H1 (cell line): ENCODE data around the gene RHBG. TPM values are rescaled to one million over a fixed set of nuclear protein-coding genes. Genes with fewer than 3 reads are reported as not detected.

ENCODE experiments used
- CTCF ChIA-PET: fragments of 300-600 bp; sonication (Branson Sonifier 250); formaldehyde crosslinking; loops from one replicate; lab custom pipeline; 2021; ENCODE audit not compliant: partially characterized antibody; lab: Charles Lee
- POLR2A ChIA-PET: fragments of 300-600 bp; sonication (Branson Sonifier 250); formaldehyde crosslinking; loops from one replicate; lab custom pipeline; 2021; ENCODE audit warnings: inconsistent platforms; ENCODE audit not compliant: partially characterized antibody; lab: Charles Lee
- DNase-seq, 2 experiments: peaks; one replicate each; pipeline versions ENCODE4 v3.0.0 to v3.0.0-alpha.2; 2010 to 2022; ENCODE audit warnings: low spot score in 2 of 2, low read depth in 1 of 2, mixed read lengths in 1 of 2
- FAIRE-seq: peaks from 2 replicates; lab custom pipeline; 2011; peaks lifted over from hg19 to GRCh38; lab: Jason Lieb, UNC
- H2AFZ ChIP-seq: 2 replicates; pipeline ENCODE4 v1.8.1; 2012; ENCODE audit warnings: low read length, inconsistent platforms
- H2AK5ac ChIP-seq: 2 replicates; pipeline ENCODE4 v1.6.1; 2013; ENCODE audit warnings: low read depth, low read length
- H2BK120ac ChIP-seq: replicated peaks from 2 replicates; pipeline ENCODE3; 2013; ENCODE audit warnings: low read depth, low read length, inconsistent platforms
- H2BK12ac ChIP-seq: 2 replicates; pipeline ENCODE4 v1.6.1; 2013; ENCODE audit warnings: low read depth, low read length
- H2BK15ac ChIP-seq: 2 replicates; pipeline ENCODE4 v1.6.1; 2013; ENCODE audit warnings: low read length
- H2BK20ac ChIP-seq: 2 replicates; pipeline ENCODE4 v1.6.1; 2013; ENCODE audit warnings: low read length
- H2BK5ac ChIP-seq: 2 replicates; pipeline ENCODE4 v1.6.1; 2013; ENCODE audit warnings: low read depth, low read length
- H3K14ac ChIP-seq: 2 replicates; pipeline ENCODE4 v1.6.1; 2013; ENCODE audit warnings: inconsistent platforms; ENCODE audit not compliant: insufficient read length
- H3K18ac ChIP-seq: 2 replicates; pipeline ENCODE4 v1.6.1; 2013; ENCODE audit warnings: low read length; ENCODE audit errors: extremely low read depth
- H3K23ac ChIP-seq: 2 replicates; pipeline ENCODE4 v1.6.1; 2013; ENCODE audit warnings: inconsistent platforms; ENCODE audit not compliant: insufficient read length
- H3K23me2 ChIP-seq: 2 replicates; pipeline ENCODE4 v1.6.1; 2013; ENCODE audit warnings: low read depth, low read length
- H3K27ac ChIP-seq: 2 replicates; pipeline ENCODE4 v1.6.1; 2011; ENCODE audit warnings: low read depth, low read length, inconsistent platforms
- H3K27me3 ChIP-seq, 4 experiments: replicated peaks in 1 of 4; 1 replicate in 1 of 4; 2 replicates in 3 of 4; pipeline versions ENCODE4 v1.6.1 to v1.8.1; 2011 to 2013; ENCODE audit warnings: low read length in 3 of 4, mild to moderate bottlenecking in 3 of 4, inconsistent platforms in 2 of 4, mixed read lengths in 2 of 4, moderate library complexity in 1 of 4; ENCODE audit not compliant: control insufficient read depth in 3 of 4, insufficient read depth in 3 of 4; ENCODE audit errors: extremely low read depth in 1 of 4
- H3K36me3 ChIP-seq, 4 experiments: 2 replicates each; pipeline versions ENCODE4 v1.6.1 to v1.8.1; 2011 to 2013; ENCODE audit warnings: mild to moderate bottlenecking in 4 of 4, low read length in 3 of 4, moderate library complexity in 2 of 4, control low read depth in 1 of 4, inconsistent platforms in 1 of 4; ENCODE audit not compliant: insufficient read depth in 4 of 4, control insufficient read depth in 2 of 4
- H3K4ac ChIP-seq: replicated peaks from 2 replicates; pipeline ENCODE3; 2013; ENCODE audit warnings: low read length, low read depth, mixed read lengths, inconsistent platforms; ENCODE audit not compliant: insufficient read length
- H3K4me1 ChIP-seq, 4 experiments: replicated peaks in 1 of 4; 1 replicate in 1 of 4; 2 replicates in 3 of 4; pipeline versions ENCODE4 v1.6.1 to v1.8.1; 2011 to 2013; ENCODE audit warnings: low read length in 3 of 4, inconsistent platforms in 2 of 4, mixed read lengths in 1 of 4; ENCODE audit not compliant: insufficient read depth in 4 of 4, control insufficient read depth in 3 of 4
- H3K4me2 ChIP-seq, 2 experiments: 2 replicates each; pipeline versions ENCODE4 v1.6.1 to v1.8.1; 2011 to 2013; ENCODE audit warnings: low read depth in 2 of 2, low read length in 2 of 2, control low read depth in 1 of 2, inconsistent platforms in 1 of 2, mild to moderate bottlenecking in 1 of 2; ENCODE audit not compliant: insufficient read depth in 1 of 2
- H3K4me3 ChIP-seq, 4 experiments: fragments of 200-600, 300-600 bp in 1 of 4; sonication (generic), shearing (Covaris generic), sonication (Bioruptor Twin) in 1 of 4; 2 replicates each; pipeline versions ENCODE4 v1.5.1 to v1.8.1; 2011 to 2016; ENCODE audit warnings: low read length in 4 of 4, low read depth in 3 of 4, control low read depth in 2 of 4, inconsistent platforms in 2 of 4, mild to moderate bottlenecking in 2 of 4, mixed read lengths in 1 of 4, moderate library complexity in 1 of 4; ENCODE audit not compliant: insufficient read depth in 2 of 4; ENCODE audit errors: extremely low read depth in 1 of 4
- H3K56ac ChIP-seq: replicated peaks from 2 replicates; pipeline ENCODE3; 2013; ENCODE audit warnings: low read depth, mild to moderate bottlenecking, mixed read lengths, low read length, inconsistent platforms; ENCODE audit not compliant: insufficient read length
- H3K79me1 ChIP-seq: 2 replicates; pipeline ENCODE4 v1.6.1; 2013; ENCODE audit warnings: low read depth, low read length, control low read depth
- H3K79me2 ChIP-seq, 2 experiments: 2 replicates each; pipeline versions ENCODE4 v1.6.1 to v1.8.1; 2012 to 2013; ENCODE audit warnings: low read length in 2 of 2, mild to moderate bottlenecking in 2 of 2, inconsistent platforms in 1 of 2; ENCODE audit not compliant: insufficient read depth in 2 of 2, control insufficient read depth in 1 of 2
- H3K9ac ChIP-seq, 4 experiments: replicated peaks in 1 of 4; 1 replicate in 1 of 4; 2 replicates in 3 of 4; pipeline versions ENCODE4 v1.6.1 to v1.8.1; 2011 to 2013; ENCODE audit warnings: low read depth in 3 of 4, low read length in 3 of 4, control low read depth in 2 of 4, mild to moderate bottlenecking in 2 of 4, moderate library complexity in 2 of 4, inconsistent platforms in 1 of 4; ENCODE audit errors: extremely low read depth in 1 of 4
- H3K9me3 ChIP-seq, 2 experiments: 2 replicates each; pipeline versions ENCODE4 v1.6.1 to v1.8.1; 2012 to 2013; ENCODE audit warnings: mild to moderate bottlenecking in 2 of 2, moderate library complexity in 2 of 2, control low read depth in 1 of 2, inconsistent platforms in 1 of 2, low read depth in 1 of 2, low read length in 1 of 2, mixed read lengths in 1 of 2; ENCODE audit not compliant: insufficient read depth in 2 of 2
- H4K20me1 ChIP-seq, 2 experiments: replicated peaks in 1 of 2; 2 replicates each; pipeline versions ENCODE3 to v1.8.1; 2011 to 2013; ENCODE audit warnings: inconsistent platforms in 2 of 2, low read length in 2 of 2, mild to moderate bottlenecking in 1 of 2; ENCODE audit not compliant: insufficient read depth in 2 of 2, control insufficient read depth in 1 of 2
- H4K5ac ChIP-seq: 2 replicates; pipeline ENCODE4 v1.6.1; 2013; ENCODE audit warnings: low read length, low read depth, mixed read lengths, inconsistent platforms; ENCODE audit not compliant: insufficient read length
- H4K8ac ChIP-seq: 2 replicates; pipeline ENCODE4 v1.8.0; 2013; ENCODE audit warnings: mild to moderate bottlenecking, moderate library complexity, low read length, inconsistent platforms; ENCODE audit not compliant: insufficient read depth; ENCODE audit errors: extremely low read depth
- H4K91ac ChIP-seq: replicated peaks from 2 replicates; pipeline ENCODE3; 2013; ENCODE audit warnings: low read length, mixed read lengths, inconsistent platforms; ENCODE audit not compliant: insufficient read length
- WGBS, 2 experiments: shearing (Covaris generic) in 1 of 2; methylation state at CpG; one replicate each; pipeline versions ENCODE4 v1.1.6 to v1.1.7; 2013 to 2015; ENCODE audit warnings: low lambda C conversion rate in 2 of 2, mixed read lengths in 2 of 2, inconsistent platforms in 1 of 2, low coverage in 1 of 2, missing lambda C conversion rate in 1 of 2; ENCODE audit not compliant: insufficient replicate concordance in 2 of 2, insufficient coverage in 1 of 2, insufficient read length in 1 of 2; ENCODE audit errors: extremely low coverage in 1 of 2, missing lambda C conversion rate in 1 of 2; 5-methylcytosine and 5-hydroxymethylcytosine counted together
- polyA plus RNA-seq, 7 experiments: library from polyadenylated mRNA; depleted of rRNA in 3 of 7; stranded (reverse) in 5 of 7; unstranded in 2 of 7; fragments of >200 nt in 5 of 7; fragments of 200-250 nt in 2 of 7; gene quantifications; 1 replicate in 5 of 7; 2 replicates in 1 of 7; 4 replicates in 1 of 7; pipeline versions ENCODE4 v1.2.1 to v1.2.3, GENCODE V29; 2011 to 2013; ENCODE audit warnings: missing spikeins in 2 of 7, mixed read lengths in 2 of 7
- total RNA-seq: library from RNA; stranded (reverse); fragmentation: NEBNext Ultra II Directional; extraction: Animal tissue kit (Norgen Biotek cat#: 25700); gene quantifications from 2 replicates; pipeline ENCODE4 v1.2.1, GENCODE V29; 2021

RHBG gene
- total and polyA plus RNA-seq, 2 of the 8 experiments (the other 6 are each of a cell fraction or from before 2014, with no cell fraction given): 2.6 to 2.7 TPM

DNA sequence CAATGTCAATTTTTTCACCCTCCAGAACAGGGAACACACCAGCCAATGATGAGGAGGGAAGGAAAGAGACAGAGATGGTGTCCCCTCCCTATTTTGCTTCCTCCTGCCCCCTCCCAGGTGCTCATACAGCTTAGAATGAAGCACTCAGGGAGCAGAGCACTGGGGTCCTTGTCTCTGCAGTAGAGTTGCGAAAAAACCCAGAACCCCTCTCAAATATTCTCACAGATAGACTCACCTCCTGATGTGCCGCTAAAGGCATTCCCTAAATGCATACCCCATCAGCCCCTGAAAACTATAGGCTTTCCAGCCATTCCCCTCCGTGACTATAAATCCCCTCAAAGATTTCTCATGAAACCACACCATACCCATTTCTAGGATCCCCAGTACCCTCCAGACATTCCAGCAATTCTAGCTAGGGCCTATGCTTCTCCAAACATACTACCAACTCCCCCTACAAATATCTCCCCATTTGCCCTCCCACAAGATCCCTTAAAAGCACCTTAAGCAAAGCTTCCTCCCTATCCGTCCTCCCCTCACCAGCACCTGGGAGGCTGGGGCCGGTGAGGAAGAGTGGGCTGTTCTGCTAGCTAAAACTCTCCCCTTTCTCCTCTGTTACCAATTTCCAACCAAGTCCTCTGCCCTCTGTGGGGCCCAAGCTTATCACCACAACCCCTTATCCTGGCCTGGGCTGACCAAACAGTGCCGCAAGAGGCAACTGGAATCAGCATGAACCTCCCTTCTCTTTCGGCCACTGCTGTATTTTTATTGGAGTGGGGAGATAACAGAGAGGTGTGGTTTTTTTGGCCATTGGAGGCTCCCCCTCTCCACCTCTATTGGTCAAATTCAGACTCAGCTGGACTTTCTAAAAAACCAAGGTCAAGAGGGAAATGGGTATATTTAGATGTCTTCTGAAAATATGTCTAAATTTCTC is 54.7 kb downstream of the RHBG start:
- no peaks in the 10 kb centered on the region for H3K79me2 ChIP-seq
- DNase-seq (no peak), FAIRE-seq (no peak)
- H3K23me2 ChIP-seq: peaks cover 13% of the 10 kb centered on the region
- H4K8ac ChIP-seq: no peak overlapping the region
- H3K4me2 ChIP-seq: peak overlapping the region in 1 of 2 experiments; percentile 78; a peak in 1 of 4 replicates
- no peak overlapping the region for H2BK12ac ChIP-seq
- H3K56ac ChIP-seq: no peak overlapping the region
- H3K4me3 ChIP-seq: no peak overlapping the region
- no peak overlapping the region for H2BK20ac ChIP-seq
- H2BK120ac ChIP-seq: no peak overlapping the region
- H3K27ac ChIP-seq: no peak overlapping the region
- H3K27me3 ChIP-seq: peaks cover 56 to 97% (median 88%) of the 10 kb centered on the region in 4 experiments
- no peak overlapping the region for H3K18ac ChIP-seq
- ChIA-PET POLR2A (interaction anchor here (0.6 to 5.2 kb wide), 6 partner anchors 10 to 84 kb away, joined by 3 to 74 read pairs (median 10); partner anchors contain the start of gene MEF2D), CTCF (interaction anchor here (0.6 to 14.9 kb wide), 11 partner anchors 10 to 1998 kb away, joined by 3 to 124 read pairs (median 6); no protein-coding TSS in a partner anchor)
- H3K23ac ChIP-seq: no peak overlapping the region
- H4K20me1 ChIP-seq: peaks cover 0 to 3% of the 10 kb centered on the region in 2 experiments
- H3K79me1 ChIP-seq: no peaks in the 10 kb centered on the region
- no peak overlapping the region for H3K9ac ChIP-seq
- H2BK5ac ChIP-seq: no peak overlapping the region
- no peak overlapping the region for H4K5ac ChIP-seq
- H3K14ac ChIP-seq: no peak overlapping the region
- no peak overlapping the region for H4K91ac ChIP-seq
- peaks cover 10 to 26% (median 16%) of the 10 kb centered on the region in 4 experiments for H3K4me1 ChIP-seq
- H3K36me3 ChIP-seq: no peaks in the 10 kb centered on the region
- H3K9me3 ChIP-seq: no peaks in the 10 kb centered on the region
- no peak overlapping the region for H2BK15ac ChIP-seq
- H2AK5ac ChIP-seq: no peak overlapping the region
- no peak overlapping the region for H3K4ac ChIP-seq
- no peak overlapping the region for H2AFZ ChIP-seq
- 59% methylated on average over 7 of the region's 7 CpGs; no CpG with 5 or more reads in 1 of the 2 experiments for WGBS, 2 experiments
